ENCODE data around the gene VMP1.

The VMP1 gene

GRCh38 chr17:59707971-59708430 lies 547 bp downstream of the VMP1 start:
- Histone ChIP-seq H3K9me3 (ENCODE audit: insufficient read depth, low read depth, low read length) (no peaks in the 10 kb centered on the region), H3K27me3 (ENCODE audit: insufficient read depth, low read length) (no peaks in the 10 kb centered on the region), H3K27ac (ENCODE audit: low read depth, low read length) (peak overlapping the region; percentile 95), H3K4me3 (ENCODE audit: low read length) (peak overlapping the region; percentile 84), H3K4me1 (ENCODE audit: insufficient read depth, low read length) (peaks cover 12% of the 10 kb centered on the region; the same call in 1 of the 2 replicates), H3K36me3 (ENCODE audit: insufficient read depth, low read length) (peaks cover 9% of the 10 kb centered on the region), H3K9ac (ENCODE audit: low read depth, low read length) (peak overlapping the region; percentile 90)
- 3% methylated on average over 15 of the region's 15 CpGs for WGBS

- no peak overlapping the region for H3K9ac ChIP-seq (ENCODE audit: low read depth, low read length)
- no peak overlapping the region for H3K4me3 ChIP-seq (ENCODE audit: low read length)
- H3K4me1 ChIP-seq (ENCODE audit: insufficient read depth, low read length): peaks cover 12% of the 10 kb centered on the region; the same call in 1 of the 2 replicates
- no peaks in the 10 kb centered on the region for H3K9me3 ChIP-seq (ENCODE audit: insufficient read depth, low read depth, low read length)
- no peaks in the 10 kb centered on the region for H3K36me3 ChIP-seq (ENCODE audit: insufficient read depth, low read length)
- no peak overlapping the region for H3K27ac ChIP-seq (ENCODE audit: low read depth, low read length)
- no peaks in the 10 kb centered on the region for H3K27me3 ChIP-seq (ENCODE audit: insufficient read depth, low read length)
Observed at GRCh38 chr17:59711936-59712335, 4.5 kb downstream of the VMP1 start.

- Histone ChIP-seq H3K9me3 (ENCODE audit: insufficient read depth, low read depth, low read length) (no peaks in the 10 kb centered on the region), H3K27ac (ENCODE audit: low read depth, low read length) (no peak overlapping the region), H3K4me3 (ENCODE audit: low read length) (no peak overlapping the region), H3K9ac (ENCODE audit: low read depth, low read length) (no peak overlapping the region), H3K36me3 (ENCODE audit: insufficient read depth, low read length) (no peaks in the 10 kb centered on the region), H3K4me1 (ENCODE audit: insufficient read depth, low read length) (peaks cover 12% of the 10 kb centered on the region; the same call in 1 of the 2 replicates), H3K27me3 (ENCODE audit: insufficient read depth, low read length) (no peaks in the 10 kb centered on the region)
- 93% methylated on average over 2 of the region's 2 CpGs for WGBS
Observed at GRCh38 chr17:59712862-59713261, 5.4 kb downstream of the VMP1 start.

GRCh38 chr17:59714255-59714654 lies 6.8 kb downstream of the VMP1 start:
- no peak overlapping the region for H3K27ac ChIP-seq (ENCODE audit: low read depth, low read length)
- WGBS: 83% methylated on average over 1 of the region's 2 CpGs

GRCh38 chr17:59716427-59716826 lies 9.0 kb downstream of the VMP1 start:
- WGBS: 91% methylated on average over 2 of the region's 2 CpGs
- no peak overlapping the region for H3K4me3 ChIP-seq (ENCODE audit: low read length)
- H3K9me3 ChIP-seq (ENCODE audit: insufficient read depth, low read depth, low read length): no peaks in the 10 kb centered on the region
- no peak overlapping the region for H3K27ac ChIP-seq (ENCODE audit: low read depth, low read length)
- H3K9ac ChIP-seq (ENCODE audit: low read depth, low read length): no peak overlapping the region
- H3K27me3 ChIP-seq (ENCODE audit: insufficient read depth, low read length): no peaks in the 10 kb centered on the region
- no peaks in the 10 kb centered on the region for H3K36me3 ChIP-seq (ENCODE audit: insufficient read depth, low read length)
- no peaks in the 10 kb centered on the region for H3K4me1 ChIP-seq (ENCODE audit: insufficient read depth, low read length)

More at GRCh38 chr17:59714255-59714654, 6.8 kb downstream of the VMP1 start:
- H3K4me3 ChIP-seq (ENCODE audit: low read length): no peak overlapping the region
- no peaks in the 10 kb centered on the region for H3K27me3 ChIP-seq (ENCODE audit: insufficient read depth, low read length)
- no peaks in the 10 kb centered on the region for H3K9me3 ChIP-seq (ENCODE audit: insufficient read depth, low read depth, low read length)
- no peak overlapping the region for H3K9ac ChIP-seq (ENCODE audit: low read depth, low read length)
- no peaks in the 10 kb centered on the region for H3K36me3 ChIP-seq (ENCODE audit: insufficient read depth, low read length)
- peaks cover under 1% of the 10 kb centered on the region; the same call in 1 of the 2 replicates for H3K4me1 ChIP-seq (ENCODE audit: insufficient read depth, low read length)

- no peaks in the 10 kb centered on the region for H3K27me3 ChIP-seq (ENCODE audit: insufficient read depth, low read length)
- H3K4me3 ChIP-seq (ENCODE audit: low read length): no peak overlapping the region
Observed at GRCh38 chr17:59719526-59719925, 12.1 kb downstream of the VMP1 start.

GRCh38 chr17:59722623-59723022 lies 15.2 kb downstream of the VMP1 start:
- Histone ChIP-seq H3K4me1 (ENCODE audit: insufficient read depth, low read length) (no peaks in the 10 kb centered on the region), H3K9ac (ENCODE audit: low read depth, low read length) (no peak overlapping the region), H3K27me3 (ENCODE audit: insufficient read depth, low read length) (no peaks in the 10 kb centered on the region), H3K36me3 (ENCODE audit: insufficient read depth, low read length) (no peaks in the 10 kb centered on the region), H3K27ac (ENCODE audit: low read depth, low read length) (no peak overlapping the region), H3K4me3 (ENCODE audit: low read length) (no peak overlapping the region), H3K9me3 (ENCODE audit: insufficient read depth, low read depth, low read length) (no peaks in the 10 kb centered on the region)
- WGBS: 92% methylated on average over 4 of the region's 4 CpGs

More at GRCh38 chr17:59719526-59719925, 12.1 kb downstream of the VMP1 start:
- no peaks in the 10 kb centered on the region for H3K36me3 ChIP-seq (ENCODE audit: insufficient read depth, low read length)
- H3K9ac ChIP-seq (ENCODE audit: low read depth, low read length): no peak overlapping the region
- no peaks in the 10 kb centered on the region for H3K4me1 ChIP-seq (ENCODE audit: insufficient read depth, low read length)
- H3K9me3 ChIP-seq (ENCODE audit: insufficient read depth, low read depth, low read length): no peaks in the 10 kb centered on the region
- H3K27ac ChIP-seq (ENCODE audit: low read depth, low read length): no peak overlapping the region

- no peak overlapping the region for H3K4me3 ChIP-seq (ENCODE audit: low read length)
- H3K9me3 ChIP-seq (ENCODE audit: insufficient read depth, low read depth, low read length): no peaks in the 10 kb centered on the region
- H3K27me3 ChIP-seq (ENCODE audit: insufficient read depth, low read length): no peaks in the 10 kb centered on the region
- no peaks in the 10 kb centered on the region for H3K4me1 ChIP-seq (ENCODE audit: insufficient read depth, low read length)
- WGBS: 69% methylated on average over 1 of the region's 1 CpG
- no peaks in the 10 kb centered on the region for H3K36me3 ChIP-seq (ENCODE audit: insufficient read depth, low read length)
- H3K27ac ChIP-seq (ENCODE audit: low read depth, low read length): no peak overlapping the region
- H3K9ac ChIP-seq (ENCODE audit: low read depth, low read length): no peak overlapping the region
Observed at GRCh38 chr17:59723041-59723440, 15.6 kb downstream of the VMP1 start.

- Histone ChIP-seq H3K4me3 (ENCODE audit: low read length) (no peak overlapping the region), H3K9me3 (ENCODE audit: insufficient read depth, low read depth, low read length) (no peaks in the 10 kb centered on the region), H3K36me3 (ENCODE audit: insufficient read depth, low read length) (no peaks in the 10 kb centered on the region), H3K27ac (ENCODE audit: low read depth, low read length) (no peak overlapping the region), H3K9ac (ENCODE audit: low read depth, low read length) (no peak overlapping the region), H3K27me3 (ENCODE audit: insufficient read depth, low read length) (no peaks in the 10 kb centered on the region), H3K4me1 (ENCODE audit: insufficient read depth, low read length) (no peaks in the 10 kb centered on the region)
- 97% methylated on average over 1 of the region's 1 CpG for WGBS
Observed at GRCh38 chr17:59723607-59724006, 16.2 kb downstream of the VMP1 start.

GRCh38 chr17:59725691-59726090 lies 18.2 kb downstream of the VMP1 start:
- Histone ChIP-seq H3K27me3 (ENCODE audit: insufficient read depth, low read length) (no peaks in the 10 kb centered on the region), H3K27ac (ENCODE audit: low read depth, low read length) (no peak overlapping the region), H3K9me3 (ENCODE audit: insufficient read depth, low read depth, low read length) (no peaks in the 10 kb centered on the region), H3K4me3 (ENCODE audit: low read length) (no peak overlapping the region), H3K36me3 (ENCODE audit: insufficient read depth, low read length) (no peaks in the 10 kb centered on the region), H3K4me1 (ENCODE audit: insufficient read depth, low read length) (no peaks in the 10 kb centered on the region), H3K9ac (ENCODE audit: low read depth, low read length) (no peak overlapping the region)
- WGBS: 93% methylated on average over 2 of the region's 2 CpGs

- Histone ChIP-seq H3K4me3 (ENCODE audit: low read length) (no peak overlapping the region), H3K9ac (ENCODE audit: low read depth, low read length) (no peak overlapping the region), H3K36me3 (ENCODE audit: insufficient read depth, low read length) (no peaks in the 10 kb centered on the region), H3K27ac (ENCODE audit: low read depth, low read length) (no peak overlapping the region), H3K4me1 (ENCODE audit: insufficient read depth, low read length) (no peaks in the 10 kb centered on the region), H3K27me3 (ENCODE audit: insufficient read depth, low read length) (no peaks in the 10 kb centered on the region), H3K9me3 (ENCODE audit: insufficient read depth, low read depth, low read length) (no peaks in the 10 kb centered on the region)
- WGBS: 95% methylated on average over 1 of the region's 1 CpG
Observed at GRCh38 chr17:59727817-59728533, 20.5 kb downstream of the VMP1 start.
